SK-N-SH (cell line): Measurements from ENCODE around the gene ATP5MG. TPM values are rescaled to one million over a fixed set of nuclear protein-coding genes. Genes with fewer than 3 reads are reported as not detected.
A peak's percentile ranks its signal among the peaks of the same experiment; 100 is the strongest.

Source experiments
- CTCF ChIA-PET: fragments of 300-600, 350-600 bp; formaldehyde crosslinking; extraction: SDS; loops from one replicate; lab custom pipeline; 2021; lab: Yijun Ruan, JAX
- POLR2A ChIA-PET: fragments of 350-600 bp; sonication (Branson Sonifier 250); formaldehyde crosslinking; extraction: SDS; loops from one replicate; lab custom pipeline; 2020; ENCODE audit warnings: antibody characterized with exemption, inconsistent platforms; lab: Yijun Ruan, JAX
- DNase-seq: peaks from one replicate; pipeline ENCODE4 v3.0.0; 2012
- H2AFZ ChIP-seq: fragments of 200-600 bp; sonication (generic); 2 replicates; pipeline ENCODE4 v1.8.1; 2016; ENCODE audit warnings: antibody characterized with exemption, mild to moderate bottlenecking, low read depth
- H3F3A ChIP-seq: fragments of 200-600 bp; sonication (generic); replicated peaks from 2 replicates; pipeline ENCODE3; 2016; ENCODE audit warnings: antibody characterized with exemption, mild to moderate bottlenecking; ENCODE audit not compliant: insufficient read depth
- H3K27ac ChIP-seq, 2 experiments: fragments of 200-500 bp in 1 of 2; fragments of 200-600 bp in 1 of 2; sonication (Bioruptor generic) in 1 of 2; sonication (generic), shearing (Covaris generic) in 1 of 2; 2 replicates each; pipeline versions ENCODE4 v1.5.1 to v1.6.1; 2014 to 2016; ENCODE audit warnings: low read depth in 2 of 2, inconsistent platforms in 1 of 2, low read length in 1 of 2, mild to moderate bottlenecking in 1 of 2, mixed read lengths in 1 of 2
- H3K27me3 ChIP-seq: fragments of 200-600 bp; sonication (generic), shearing (Covaris generic); 2 replicates; pipeline ENCODE4 v1.6.1; 2016; ENCODE audit warnings: mixed run types; ENCODE audit not compliant: insufficient read depth
- H3K36me3 ChIP-seq, 2 experiments: fragments of 200-500 bp in 1 of 2; fragments of 200-600 bp in 1 of 2; sonication (Bioruptor generic) in 1 of 2; sonication (generic) in 1 of 2; replicated peaks in 1 of 2; 2 replicates each; pipeline versions ENCODE3 to v1.5.1; 2014 to 2016; ENCODE audit warnings: low read length in 1 of 2, mild to moderate bottlenecking in 1 of 2; ENCODE audit not compliant: insufficient read depth in 2 of 2, control insufficient read depth in 1 of 2
- H3K4me1 ChIP-seq, 2 experiments: fragments of 200-500 bp in 1 of 2; fragments of 200-600 bp in 1 of 2; sonication (Bioruptor generic) in 1 of 2; sonication (generic), shearing (Covaris generic) in 1 of 2; 2 replicates each; pipeline versions ENCODE4 v1.5.1 to v1.6.1; 2014 to 2016; ENCODE audit warnings: low read depth in 1 of 2, low read length in 1 of 2, mixed run types in 1 of 2; ENCODE audit not compliant: insufficient read depth in 2 of 2, control insufficient read depth in 1 of 2
- H3K4me2 ChIP-seq: fragments of 200-600 bp; sonication (generic), shearing (Covaris generic); 2 replicates; pipeline ENCODE4 v1.6.1; 2017; ENCODE audit warnings: mixed run types
- H3K4me3 ChIP-seq, 2 experiments: fragments of 200-500 bp in 1 of 2; fragments of 200-600 bp in 1 of 2; sonication (Bioruptor generic) in 1 of 2; sonication (generic), shearing (Covaris generic) in 1 of 2; 2 replicates each; pipeline versions ENCODE4 v1.5.1 to v1.8.1; 2014 to 2016; ENCODE audit warnings: low read depth in 2 of 2, inconsistent platforms in 1 of 2, low read length in 1 of 2, mild to moderate bottlenecking in 1 of 2, mixed read lengths in 1 of 2, moderate library complexity in 1 of 2
- H3K79me2 ChIP-seq: fragments of 200-600 bp; sonication (generic); 2 replicates; pipeline ENCODE4 v1.8.1; 2017; ENCODE audit warnings: mild to moderate bottlenecking; ENCODE audit not compliant: insufficient read depth
- H3K9ac ChIP-seq: fragments of 200-600 bp; sonication (generic); 2 replicates; pipeline ENCODE4 v1.6.1; 2017; ENCODE audit warnings: mixed run types
- H3K9me2 ChIP-seq: fragments of 200-600 bp; sonication (generic); 2 replicates; pipeline ENCODE4 v1.6.1; 2017; ENCODE audit warnings: mixed run types
- H3K9me3 ChIP-seq: fragments of 200-600 bp; sonication (generic); 2 replicates; pipeline ENCODE4 v1.6.1; 2017; ENCODE audit warnings: mixed run types, mild to moderate bottlenecking, moderate library complexity
- H4K20me1 ChIP-seq: fragments of 200-600 bp; sonication (generic); 2 replicates; pipeline ENCODE4 v1.6.1; 2017; ENCODE audit warnings: mild to moderate bottlenecking, mixed run types; ENCODE audit not compliant: insufficient read depth
- CTCF ChIP-seq: fragments of 200-600 bp; sonication (generic); IDR thresholded peaks from 2 replicates; pipeline ENCODE4 v1.6.1; 2017; ENCODE audit warnings: antibody characterized with exemption, mild to moderate bottlenecking, moderate library complexity
- EP300 ChIP-seq, 2 experiments: IDR thresholded peaks; 2 replicates each; pipeline versions ENCODE4 v1.4.0 to v1.6.1; 2012; ENCODE audit warnings: borderline replicate concordance in 1 of 2, low read depth in 1 of 2, low read length in 1 of 2
- FOSL2 ChIP-seq: IDR thresholded peaks from 2 replicates; pipeline ENCODE4 v1.4.0; 2012; ENCODE audit warnings: low read depth, mild to moderate bottlenecking, moderate library complexity, borderline replicate concordance
- FOXJ3 ChIP-seq: sonication (generic); formaldehyde crosslinking; IDR thresholded peaks from 2 replicates; pipeline ENCODE4 v1.5.1; 2020; ENCODE audit warnings: mild to moderate bottlenecking, missing genetic modification reagents
- FOXM1 ChIP-seq: IDR thresholded peaks from 2 replicates; pipeline ENCODE4 v1.4.0; 2012; ENCODE audit warnings: low read depth, mild to moderate bottlenecking
- GABPA ChIP-seq: IDR thresholded peaks from 2 replicates; pipeline ENCODE4 v1.4.0; 2012; ENCODE audit warnings: low read depth, mild to moderate bottlenecking
- GATA2 ChIP-seq: sonication (generic); formaldehyde crosslinking; IDR thresholded peaks from 2 replicates; pipeline ENCODE4 v1.5.0; 2020; ENCODE audit warnings: mild to moderate bottlenecking, missing genetic modification reagents
- MAX ChIP-seq: IDR thresholded peaks from 2 replicates; pipeline ENCODE4 v1.4.0; 2012; ENCODE audit warnings: low read depth
- PBX3 ChIP-seq: IDR thresholded peaks from 2 replicates; pipeline ENCODE4; 2012
- RCOR1 ChIP-seq: fragments of 150-350 bp; IDR thresholded peaks from 2 replicates; pipeline ENCODE4 v1.6.1; 2017; ENCODE audit warnings: antibody characterized with exemption, low read length
- REST ChIP-seq: IDR thresholded peaks from 2 replicates; pipeline ENCODE4 v1.6.1; 2012; ENCODE audit warnings: mild to moderate bottlenecking, low read depth, low read length, moderate library complexity
- RFX5 ChIP-seq: IDR thresholded peaks from 2 replicates; pipeline ENCODE4 v1.6.1; 2012; ENCODE audit warnings: mild to moderate bottlenecking, improper control_type of control experiment, low read length
- RXRA ChIP-seq: IDR thresholded peaks from 2 replicates; pipeline ENCODE4 v1.4.0; 2012; ENCODE audit warnings: low read depth, mild to moderate bottlenecking, borderline replicate concordance
- SIN3A ChIP-seq: IDR thresholded peaks from 2 replicates; pipeline ENCODE4 v1.6.1; 2012; ENCODE audit warnings: low read depth, mild to moderate bottlenecking, low read length, moderate library complexity, borderline replicate concordance
- SMC3 ChIP-seq: IDR thresholded peaks from 2 replicates; pipeline ENCODE4 v1.6.1; 2012; ENCODE audit warnings: low read depth, low read length, improper control_type of control experiment
- TCF12 ChIP-seq: IDR thresholded peaks from 2 replicates; pipeline ENCODE4 v1.4.0; 2012
- YY1 ChIP-seq: IDR thresholded peaks from 2 replicates; pipeline ENCODE4 v1.4.0; 2012; ENCODE audit warnings: low read depth, mild to moderate bottlenecking
- WGBS: methylation state at CpG from one replicate; pipeline ENCODE4 v1.1.6; 2017; ENCODE audit warnings: low lambda C conversion rate; 5-methylcytosine and 5-hydroxymethylcytosine counted together
- polyA plus RNA-seq, 3 experiments: library from polyadenylated mRNA; depleted of rRNA; stranded (reverse); fragments of >200 nt; gene quantifications; 2 replicates each; pipeline ENCODE4 v1.2.3, GENCODE V29; 2012

The ATP5MG gene
- polyA plus RNA-seq, 1 of the 3 experiments (the other 2 are of a cell fraction), result 140 TPM

GRCh38 chr11:118412921-118413320, 11.5 kb downstream of the ATP5MG start (continued):
- TF ChIP-seq CTCF, result no peak
- TF ChIP-seq PBX3, result no peak
- no peak for TF ChIP-seq GABPA
- TF ChIP-seq RFX5, result no peak

- CTCF ChIA-PET, result no interaction called here
- TF ChIP-seq FOXM1, result no peak
- TF ChIP-seq CTCF, result no peak
- no peak for TF ChIP-seq RCOR1
- TF ChIP-seq MAX, result no peak
- TF ChIP-seq RFX5, result no peak
- TF ChIP-seq YY1, result no peak
- TF ChIP-seq REST, result no peak
- no peak for TF ChIP-seq SIN3A
- no peak for TF ChIP-seq GATA2 (CRISPR knock-in tag)
- TF ChIP-seq FOXJ3 (CRISPR knock-in tag), result no peak
- no peak for TF ChIP-seq TCF12
- no peak for TF ChIP-seq SMC3
- TF ChIP-seq FOSL2, result no peak
- TF ChIP-seq EP300 (IDR thresholded peaks at IDR 0.05; ENCODE audit: borderline replicate concordance in 1 of 2, low read depth in 1 of 2, low read length in 1 of 2), result no peak
- TF ChIP-seq GABPA, result no peak; the same call in 1 of the 2 replicates
- no peak for TF ChIP-seq RXRA
- Histone ChIP-seq H3F3A (peaks cover 24% of the 10 kb centered on the region), H2AFZ (no peak overlapping the region), H3K36me3 (peaks cover 2 to 12% of the 10 kb centered on the region in 2 experiments), H3K27me3 (no peaks in the 10 kb centered on the region), H3K9ac (no peak overlapping the region), H3K9me3 (no peaks in the 10 kb centered on the region), H3K4me3 (no peak overlapping the region), H3K4me1 (peaks cover 8 to 13% of the 10 kb centered on the region in 2 experiments; a peak in 3 of 4 replicates), H3K4me2 (peak overlapping the region; percentile 24; the same call in 1 of the 2 replicates), H3K27ac (peak overlapping the region; percentile 62 to 85), H4K20me1 (no peaks in the 10 kb centered on the region), H3K79me2 (peaks cover 7% of the 10 kb centered on the region; the same call in 1 of the 2 replicates), H3K9me2 (no peaks in the 10 kb centered on the region)
- DNase-seq, result no peak
- WGBS, result 84% methylated on average over 8 of the region's 8 CpGs
- POLR2A ChIA-PET, result no interaction called here
Observed at GRCh38 chr11:118415062-118415738, 13.8 kb downstream of the ATP5MG start.
